NCI-H2196 (cell line): ENCODE measurements around the gene MMEL1.
"Not testable (repeated sequence)": the region's sequence is repeated elsewhere in the genome, so short reads cannot be mapped to it uniquely, and the experiment has no call there.

Source experiments
- DNase-seq: peaks from one replicate; lab custom pipeline; 2025; ENCODE audit not compliant: unreplicated experiment; lab: John Stamatoyannopoulos, UW

The MMEL1 gene, protein sequence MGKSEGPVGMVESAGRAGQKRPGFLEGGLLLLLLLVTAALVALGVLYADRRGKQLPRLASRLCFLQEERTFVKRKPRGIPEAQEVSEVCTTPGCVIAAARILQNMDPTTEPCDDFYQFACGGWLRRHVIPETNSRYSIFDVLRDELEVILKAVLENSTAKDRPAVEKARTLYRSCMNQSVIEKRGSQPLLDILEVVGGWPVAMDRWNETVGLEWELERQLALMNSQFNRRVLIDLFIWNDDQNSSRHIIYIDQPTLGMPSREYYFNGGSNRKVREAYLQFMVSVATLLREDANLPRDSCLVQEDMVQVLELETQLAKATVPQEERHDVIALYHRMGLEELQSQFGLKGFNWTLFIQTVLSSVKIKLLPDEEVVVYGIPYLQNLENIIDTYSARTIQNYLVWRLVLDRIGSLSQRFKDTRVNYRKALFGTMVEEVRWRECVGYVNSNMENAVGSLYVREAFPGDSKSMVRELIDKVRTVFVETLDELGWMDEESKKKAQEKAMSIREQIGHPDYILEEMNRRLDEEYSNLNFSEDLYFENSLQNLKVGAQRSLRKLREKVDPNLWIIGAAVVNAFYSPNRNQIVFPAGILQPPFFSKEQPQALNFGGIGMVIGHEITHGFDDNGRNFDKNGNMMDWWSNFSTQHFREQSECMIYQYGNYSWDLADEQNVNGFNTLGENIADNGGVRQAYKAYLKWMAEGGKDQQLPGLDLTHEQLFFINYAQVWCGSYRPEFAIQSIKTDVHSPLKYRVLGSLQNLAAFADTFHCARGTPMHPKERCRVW

GRCh38 chr1:2632561-2633361 lies at the start of gene MMEL1:
Gene MMEL1 (minus strand): TSS chr1:2633016. CDS start chr1:2629484, 3,532 bp downstream.
- DNase-seq, result no peak

DNA sequence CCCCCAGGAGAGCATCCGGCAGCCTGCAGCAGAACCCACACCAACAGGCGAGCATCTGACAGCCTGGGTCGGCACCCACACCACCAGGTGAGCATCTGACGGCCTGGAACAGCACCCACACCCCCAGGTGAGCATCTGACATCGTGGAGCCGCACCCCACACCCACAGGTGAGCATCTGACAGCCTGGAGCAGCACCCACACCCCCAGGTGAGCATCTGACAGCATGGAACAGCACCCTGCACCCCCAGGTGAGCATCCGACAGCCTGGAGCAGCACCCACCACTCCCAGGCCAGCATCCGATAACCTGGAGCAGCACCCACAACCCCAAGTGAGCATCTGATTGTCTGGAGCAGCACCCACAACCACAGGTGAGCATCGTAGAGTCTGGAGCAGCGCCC lies 43.9 kb upstream of the MMEL1 start:
- DNase-seq, result not testable (repeated sequence)

- DNase-seq, result not testable (repeated sequence)
Observed at GRCh38 chr1:2671656-2672055, 38.8 kb upstream of the MMEL1 start.

DNA sequence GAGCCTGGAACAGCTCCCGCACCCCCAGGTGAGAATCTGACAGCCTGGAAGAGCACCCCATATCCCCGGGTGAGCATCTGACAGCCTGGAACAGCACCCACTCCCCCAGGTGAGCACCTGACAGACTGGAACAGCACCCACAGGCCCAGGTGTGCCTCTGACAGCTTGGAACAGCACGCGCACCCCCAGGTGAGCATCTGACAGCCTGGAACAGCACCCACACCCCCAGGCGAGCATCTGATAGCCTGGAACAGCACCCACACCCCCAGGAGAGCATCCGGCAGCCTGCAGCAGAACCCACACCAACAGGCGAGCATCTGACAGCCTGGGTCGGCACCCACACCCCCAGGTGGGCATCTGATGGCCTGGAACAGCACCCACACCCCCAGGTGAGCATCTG lies 27.0 kb upstream of the MMEL1 start:
- not testable (repeated sequence) for DNase-seq

DNA sequence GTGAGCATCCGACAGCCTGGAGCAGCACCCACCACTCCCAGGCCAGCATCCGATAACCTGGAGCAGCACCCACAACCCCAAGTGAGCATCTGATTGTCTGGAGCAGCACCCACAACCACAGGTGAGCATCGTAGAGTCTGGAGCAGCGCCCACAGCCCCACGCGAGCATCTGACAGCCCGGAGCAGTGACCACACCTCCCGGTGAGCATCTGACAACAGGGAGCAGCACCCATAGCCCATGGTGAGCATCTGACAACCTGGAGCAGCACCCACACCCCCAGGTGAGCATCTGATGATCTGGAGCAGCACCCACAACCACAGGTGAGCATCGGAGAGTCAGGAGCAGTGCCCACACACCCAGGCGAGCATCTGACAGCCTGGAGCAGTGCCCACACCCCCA lies 25.1 kb upstream of the MMEL1 start:
- not testable (repeated sequence) for DNase-seq

- not testable (repeated sequence) for DNase-seq
Observed at GRCh38 chr1:2657124-2657523, 24.3 kb upstream of the MMEL1 start.

DNA sequence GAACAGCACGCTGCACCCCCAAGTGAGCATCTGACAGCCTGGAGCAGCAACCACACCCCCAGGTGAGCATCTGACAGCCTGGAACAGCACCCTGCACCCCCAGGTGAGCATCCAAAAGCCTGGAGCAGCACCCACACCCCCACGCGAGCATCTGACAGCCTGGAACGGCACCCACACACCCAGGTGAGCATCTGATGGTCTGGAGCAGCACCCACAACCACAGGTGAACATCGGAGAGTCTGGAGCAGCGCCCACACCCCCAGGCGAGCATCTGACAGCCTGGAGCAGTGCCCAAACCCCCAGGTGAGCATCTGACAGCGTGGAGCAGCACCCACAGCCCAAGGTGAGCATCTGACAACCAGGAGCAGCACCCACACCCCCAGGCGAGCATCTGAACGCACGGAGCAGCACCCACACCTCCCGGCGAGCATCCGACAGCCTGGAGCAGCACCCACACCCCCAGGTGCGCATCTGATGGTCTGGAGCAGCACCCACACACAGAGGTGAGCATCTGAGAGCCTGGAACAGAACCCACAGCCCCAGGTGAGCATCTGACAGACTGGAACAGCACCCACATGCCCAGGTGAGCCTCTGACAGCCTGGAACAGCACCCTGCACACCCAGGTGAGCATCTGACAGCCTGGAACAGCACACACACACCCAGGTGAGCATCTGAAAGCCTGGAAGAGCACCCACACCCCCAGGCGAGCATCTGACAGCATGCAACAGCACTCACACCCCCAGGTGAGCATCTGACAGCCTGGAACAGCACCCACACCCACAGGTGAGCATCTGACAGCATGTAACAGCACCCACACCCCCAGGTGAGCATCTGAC lies 23.0 kb upstream of the MMEL1 start:
- DNase-seq, result not testable (repeated sequence)

DNA sequence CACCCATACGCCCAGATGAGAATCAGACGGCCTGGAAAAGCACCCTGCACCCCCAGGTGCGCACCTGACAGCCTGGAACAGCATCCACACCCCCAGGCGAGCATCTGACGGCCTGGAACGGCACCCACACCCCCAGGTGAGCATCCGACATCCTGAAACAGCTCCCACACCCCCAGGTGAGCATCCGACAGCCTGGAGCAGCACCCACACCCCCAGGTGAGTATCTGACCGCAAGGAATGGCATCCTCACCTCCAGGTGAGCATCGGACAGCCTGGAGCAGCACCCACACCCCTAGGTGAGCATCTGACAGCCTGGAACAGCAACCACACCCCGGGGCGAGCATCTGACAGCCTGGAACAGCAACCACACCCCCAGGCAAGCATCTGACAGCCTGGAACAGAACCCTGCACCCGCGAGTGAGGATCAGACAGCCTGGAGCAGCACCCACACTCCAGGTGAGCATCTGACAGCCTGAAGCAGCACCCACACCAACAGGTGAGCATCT lies 21.7 kb upstream of the MMEL1 start:
- not testable (repeated sequence) for DNase-seq

GRCh38 chr1:2653741-2654442 lies 21.1 kb upstream of the MMEL1 start:
- DNase-seq, result not testable (repeated sequence)

- DNase-seq, result not testable (repeated sequence)
Observed at GRCh38 chr1:2652926-2653571, 20.2 kb upstream of the MMEL1 start.

GRCh38 chr1:2652152-2652925 lies 19.5 kb upstream of the MMEL1 start:
- DNase-seq, result not testable (repeated sequence)

DNA sequence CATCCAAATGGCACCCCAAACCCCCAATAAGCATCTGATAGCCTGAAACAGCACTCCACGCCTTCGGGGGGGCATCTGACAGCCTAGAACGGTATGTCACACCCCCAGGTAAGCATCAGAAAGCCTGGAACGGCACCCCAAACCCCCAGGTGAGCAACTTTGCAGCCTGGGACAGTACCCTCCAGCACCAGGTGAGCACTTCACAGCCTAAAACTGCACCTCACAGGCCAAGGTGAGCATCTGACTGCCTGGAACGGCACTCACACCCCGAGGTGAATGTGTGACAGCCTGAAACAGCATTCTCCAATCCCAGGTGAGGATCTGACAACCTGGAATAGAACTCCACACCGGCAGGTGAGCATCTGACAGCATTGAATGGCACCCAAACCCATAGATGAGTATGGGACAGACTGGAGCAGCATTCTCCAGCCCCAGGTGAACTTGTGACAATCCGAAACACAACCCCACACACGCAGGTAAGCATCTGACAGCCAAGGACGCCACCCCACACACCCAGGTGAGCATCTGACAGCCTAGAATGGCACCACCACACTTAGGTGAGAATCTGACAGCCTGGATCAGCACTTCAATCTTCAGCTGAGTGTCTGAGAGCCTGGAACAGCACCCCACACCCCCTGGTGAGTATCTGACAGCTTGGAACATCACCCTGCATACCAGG lies 18.3 kb upstream of the MMEL1 start:
- no peak for DNase-seq

GRCh38 chr1:2646837-2647236 lies 14.0 kb upstream of the MMEL1 start:
- no peak for DNase-seq

GRCh38 chr1:2645776-2646175 lies 13.0 kb upstream of the MMEL1 start:
- no peak for DNase-seq

- DNase-seq, result no peak
Observed at GRCh38 chr1:2645143-2645542, 12.3 kb upstream of the MMEL1 start.

DNA sequence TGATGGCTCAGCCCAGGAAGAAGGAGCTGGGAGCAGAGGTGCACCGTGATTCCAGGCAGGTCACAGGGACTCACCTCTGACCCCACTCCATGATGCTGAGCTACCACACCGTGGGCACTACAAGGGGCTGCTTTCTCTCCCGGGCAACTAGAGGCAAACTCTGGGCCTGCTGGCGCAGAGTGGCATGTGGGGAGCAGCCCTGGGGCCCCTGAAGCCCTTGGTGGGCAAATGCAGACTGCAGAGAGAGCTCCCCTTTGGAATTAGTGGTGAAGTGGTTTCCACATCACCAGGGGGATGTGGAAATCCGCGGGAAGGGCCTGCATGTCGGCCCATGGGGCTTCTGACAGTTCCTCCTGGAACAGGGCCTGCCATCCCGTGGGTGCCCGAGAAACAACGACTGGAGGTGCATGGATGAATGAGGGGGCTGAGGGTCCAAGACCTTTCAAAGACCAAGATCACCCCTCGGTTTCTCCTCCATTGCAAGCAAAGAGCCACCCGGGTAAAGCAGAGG lies 11.8 kb upstream of the MMEL1 start:
- DNase-seq, result no peak

DNA sequence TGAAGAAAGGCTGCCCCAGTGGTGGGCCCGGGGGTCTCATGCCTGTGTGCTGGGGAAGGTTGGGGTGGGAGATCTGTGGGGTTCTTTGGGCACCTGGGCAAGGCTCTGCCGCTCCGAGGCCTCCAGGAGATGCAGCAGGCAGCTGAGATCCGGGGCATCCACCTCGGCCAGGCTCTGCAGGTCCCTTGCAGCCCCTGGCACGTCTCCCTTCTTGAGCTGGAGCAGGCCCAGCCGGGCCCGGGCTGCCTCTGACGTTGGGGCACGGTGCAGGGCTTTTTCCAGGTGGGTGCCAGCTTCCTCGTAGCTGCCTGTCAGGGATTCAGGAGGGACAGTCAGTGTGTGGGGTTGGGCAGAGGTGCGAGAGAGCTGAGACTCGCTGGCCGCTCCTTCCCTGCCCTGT lies 11.4 kb upstream of the MMEL1 start:
- DNase-seq, result no peak
